ENCODE measurements around the gene DNAH10. TPM values are rescaled to one million over a fixed set of nuclear protein-coding genes. Genes with fewer than 3 reads are reported as not detected.

The DNAH10 gene
- total RNA-seq, 1 donor from 2014 or later = 0.04 TPM

DNA sequence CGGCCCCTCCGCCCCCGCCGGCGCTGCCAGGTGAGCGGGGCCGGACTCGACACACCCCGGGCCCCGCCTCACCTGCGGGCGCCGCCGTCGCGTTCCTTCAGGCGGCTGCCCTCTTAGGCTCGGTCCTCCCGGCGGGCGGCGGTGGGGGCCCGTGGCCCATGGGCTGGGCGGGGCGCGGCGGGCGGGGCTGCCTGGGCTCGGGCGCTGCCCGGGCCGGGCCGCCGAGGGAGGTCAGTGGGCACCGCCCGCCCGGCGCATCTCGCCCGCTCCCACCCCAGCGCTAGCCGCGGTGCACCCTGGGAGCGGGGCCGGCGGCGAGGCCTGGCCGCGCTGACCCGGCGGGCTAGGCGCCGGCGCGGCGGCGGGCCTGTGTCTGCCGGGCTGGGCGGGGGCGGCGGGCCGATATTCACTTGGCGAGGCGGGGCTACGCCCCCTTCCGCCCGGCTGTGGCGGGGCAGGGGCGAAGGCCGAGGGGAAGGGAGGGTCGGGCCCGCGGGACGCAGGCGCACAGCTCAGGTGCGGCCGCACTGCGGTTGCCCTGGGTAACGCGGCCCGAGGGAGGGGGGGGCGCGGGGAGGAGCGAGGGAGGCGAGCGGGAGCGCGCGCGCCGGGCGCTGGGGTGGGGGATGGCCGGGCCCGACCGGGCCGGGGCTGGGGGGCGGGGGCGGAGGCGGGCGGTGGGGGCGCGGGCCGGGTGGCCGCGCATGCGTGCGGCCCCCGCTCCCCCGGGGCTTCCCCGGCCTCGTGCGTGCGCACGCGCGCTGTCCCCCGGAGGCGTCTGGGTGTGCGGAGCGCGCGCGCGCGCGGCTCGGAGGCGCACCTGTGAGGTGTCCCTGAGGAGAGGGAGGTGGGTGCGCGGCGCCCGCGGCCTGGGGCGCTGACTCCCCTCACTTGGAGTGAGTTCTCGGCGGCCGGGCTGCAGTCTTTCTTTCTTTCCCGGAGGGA lies 210.6 kb downstream of the DNAH10 start, which contains the start of the genes CCDC92 and ZNF664:
CCDC92 (minus strand) TSS at position 375 of the 945 bp plus-strand sequence. CDS start 28,526 bp downstream, outside the sequence.
ZNF664 (plus strand) TSS at position 759 of the 945 bp plus-strand sequence. CDS start 38,930 bp downstream, outside the sequence.
- Histone ChIP-seq H3K4me3 (ENCODE audit: low read depth, low read length) (peak within 1 kb of the TSS; percentile 86), H3K36me3 (ENCODE audit: control insufficient read depth, insufficient read depth, low read length) (no peaks in the 10 kb centered on the region), H3K27me3 (ENCODE audit: control insufficient read depth, insufficient read depth, low read length) (no peaks in the 10 kb centered on the region)
- TF ChIP-seq, protein P1, sequence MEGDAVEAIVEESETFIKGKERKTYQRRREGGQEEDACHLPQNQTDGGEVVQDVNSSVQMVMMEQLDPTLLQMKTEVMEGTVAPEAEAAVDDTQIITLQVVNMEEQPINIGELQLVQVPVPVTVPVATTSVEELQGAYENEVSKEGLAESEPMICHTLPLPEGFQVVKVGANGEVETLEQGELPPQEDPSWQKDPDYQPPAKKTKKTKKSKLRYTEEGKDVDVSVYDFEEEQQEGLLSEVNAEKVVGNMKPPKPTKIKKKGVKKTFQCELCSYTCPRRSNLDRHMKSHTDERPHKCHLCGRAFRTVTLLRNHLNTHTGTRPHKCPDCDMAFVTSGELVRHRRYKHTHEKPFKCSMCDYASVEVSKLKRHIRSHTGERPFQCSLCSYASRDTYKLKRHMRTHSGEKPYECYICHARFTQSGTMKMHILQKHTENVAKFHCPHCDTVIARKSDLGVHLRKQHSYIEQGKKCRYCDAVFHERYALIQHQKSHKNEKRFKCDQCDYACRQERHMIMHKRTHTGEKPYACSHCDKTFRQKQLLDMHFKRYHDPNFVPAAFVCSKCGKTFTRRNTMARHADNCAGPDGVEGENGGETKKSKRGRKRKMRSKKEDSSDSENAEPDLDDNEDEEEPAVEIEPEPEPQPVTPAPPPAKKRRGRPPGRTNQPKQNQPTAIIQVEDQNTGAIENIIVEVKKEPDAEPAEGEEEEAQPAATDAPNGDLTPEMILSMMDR (IDR thresholded peaks at IDR 0.05; ENCODE audit: insufficient read depth, low read length, poor library complexity, severe bottlenecking) = peak; percentile 4
- no peak for DNase-seq (ENCODE audit: low read depth)

DNA sequence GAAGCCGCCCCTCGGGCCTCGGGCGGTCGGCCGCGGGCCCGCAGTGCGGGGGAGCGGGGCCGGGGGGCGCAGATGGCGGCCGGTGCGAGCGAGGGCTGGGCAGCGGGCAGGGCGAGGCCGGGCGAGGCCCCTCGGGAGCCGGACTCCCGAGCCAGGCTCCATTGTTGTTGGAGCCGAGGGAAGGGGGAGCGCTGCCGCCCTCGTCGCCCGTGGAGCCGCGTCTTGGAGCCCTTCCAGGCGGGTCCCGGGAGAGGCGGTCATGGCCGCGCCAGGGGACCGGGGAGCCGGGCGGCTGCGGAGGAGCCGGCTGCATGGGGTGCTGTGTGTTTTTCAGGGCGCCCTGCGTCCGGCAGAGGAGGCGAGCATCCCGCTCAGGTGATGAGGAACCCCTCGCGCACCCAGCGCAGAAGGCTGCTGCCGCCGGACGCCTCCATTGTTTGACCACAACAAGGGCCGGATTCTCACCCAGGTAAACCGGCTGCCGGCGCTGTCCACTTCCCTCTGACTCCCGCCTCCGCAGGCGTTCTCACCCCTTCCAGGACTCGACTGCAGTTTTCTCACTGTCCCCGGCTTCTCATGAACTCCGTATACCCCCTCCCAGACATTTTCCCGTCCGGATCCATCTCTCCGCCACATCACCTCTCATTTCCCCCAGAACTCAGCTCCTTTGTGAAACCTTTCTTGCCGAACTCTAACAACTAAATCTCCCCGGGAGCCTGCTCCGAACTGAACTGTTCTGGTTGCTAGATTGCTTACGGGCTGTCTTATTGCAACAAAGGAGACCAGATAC lies 211.6 kb downstream of the DNAH10 start:
- Histone ChIP-seq H3K4me3 (ENCODE audit: low read depth, low read length) (peak overlapping the region; percentile 64), H3K27me3 (ENCODE audit: control insufficient read depth, insufficient read depth, low read length) (no peaks in the 10 kb centered on the region), H3K36me3 (ENCODE audit: control insufficient read depth, insufficient read depth, low read length) (no peaks in the 10 kb centered on the region)
- no peak for DNase-seq (ENCODE audit: low read depth)
- TF ChIP-seq, protein P1 (IDR thresholded peaks at IDR 0.05; ENCODE audit: insufficient read depth, low read length, poor library complexity, severe bottlenecking) = peak; percentile 1

DNA sequence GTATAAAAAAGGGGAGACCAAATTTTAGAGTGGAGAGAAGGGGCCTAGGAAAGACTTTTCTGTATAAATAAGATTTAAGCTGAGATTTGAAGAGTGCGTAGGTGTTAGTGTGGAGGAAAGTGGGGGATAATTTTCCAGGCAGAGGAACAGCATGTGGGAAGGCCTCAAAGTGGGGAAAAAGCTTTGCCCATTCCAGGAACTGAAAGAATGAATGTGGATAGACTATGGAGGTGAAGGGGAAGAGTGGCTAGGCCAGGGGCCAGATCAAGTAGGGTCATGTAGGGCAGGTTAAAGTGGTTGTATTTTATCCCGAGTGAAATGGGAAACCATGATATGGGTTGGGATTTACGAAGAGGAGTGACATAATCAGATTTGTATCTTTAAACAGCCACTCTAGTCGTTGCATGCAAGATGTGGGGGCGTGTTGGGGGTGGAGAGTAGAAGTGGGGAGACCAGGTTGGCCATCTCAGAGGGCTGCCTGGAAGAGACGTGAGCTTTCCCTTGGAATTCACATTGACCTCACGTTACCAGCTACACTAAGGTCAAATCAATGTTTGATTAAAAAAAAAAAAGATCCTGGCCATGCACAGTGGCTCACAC lies 214.2 kb downstream of the DNAH10 start:
- H3K4me3 ChIP-seq (ENCODE audit: low read depth, low read length) = no peak overlapping the region
- no peaks in the 10 kb centered on the region for H3K27me3 ChIP-seq (ENCODE audit: control insufficient read depth, insufficient read depth, low read length)
- TF ChIP-seq, protein P1 (IDR thresholded peaks at IDR 0.05; ENCODE audit: insufficient read depth, low read length, poor library complexity, severe bottlenecking) = no peak
- DNase-seq (ENCODE audit: low read depth) = no peak
- no peaks in the 10 kb centered on the region for H3K36me3 ChIP-seq (ENCODE audit: control insufficient read depth, insufficient read depth, low read length)

DNA sequence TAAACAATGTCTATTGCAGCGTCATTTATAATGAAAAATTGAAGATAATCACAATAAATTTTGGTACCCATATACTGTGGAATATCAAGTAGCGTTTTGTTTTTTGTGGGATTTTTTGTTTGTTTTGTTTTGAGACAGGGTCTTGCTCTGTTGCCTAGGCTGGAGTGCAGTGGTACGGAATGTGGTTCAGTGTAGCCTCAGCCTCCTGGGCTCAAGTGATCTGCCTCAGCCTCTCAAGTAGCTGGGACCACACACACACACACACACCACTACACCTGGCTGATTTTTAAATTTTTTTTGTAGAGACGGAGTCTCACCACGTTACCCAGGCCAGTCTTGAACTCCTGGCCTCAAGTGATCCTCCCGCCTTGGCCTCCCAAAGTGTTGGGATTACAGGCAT lies 217.5 kb downstream of the DNAH10 start:
- TF ChIP-seq, protein P1 (IDR thresholded peaks at IDR 0.05; ENCODE audit: insufficient read depth, low read length, poor library complexity, severe bottlenecking) = no peak
- Histone ChIP-seq H3K27me3 (ENCODE audit: control insufficient read depth, insufficient read depth, low read length) (no peaks in the 10 kb centered on the region), H3K36me3 (ENCODE audit: control insufficient read depth, insufficient read depth, low read length) (no peaks in the 10 kb centered on the region), H3K4me3 (ENCODE audit: low read depth, low read length) (no peak overlapping the region)
- no peak for DNase-seq (ENCODE audit: low read depth)

DNA sequence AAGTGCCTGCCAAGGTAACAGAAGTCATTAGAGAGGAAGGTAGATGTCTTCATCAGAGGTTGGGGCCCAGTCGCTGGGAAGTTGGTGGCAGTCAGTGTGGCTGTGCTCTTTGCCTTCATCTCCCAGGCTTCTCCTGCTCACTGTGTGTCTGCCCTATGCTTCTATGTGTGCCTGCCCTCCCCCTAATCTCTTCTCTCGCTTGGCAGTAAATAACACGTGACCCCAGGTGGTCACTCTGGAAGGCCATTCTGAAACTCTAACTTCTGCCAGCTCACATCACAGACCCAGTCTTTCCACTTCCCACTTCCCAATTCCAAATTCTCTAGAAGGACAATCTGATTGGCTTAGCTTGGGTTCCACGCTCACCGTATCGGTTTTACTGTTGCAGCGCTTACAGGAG lies 220.2 kb downstream of the DNAH10 start:
- TF ChIP-seq, protein P1 (IDR thresholded peaks at IDR 0.05; ENCODE audit: insufficient read depth, low read length, poor library complexity, severe bottlenecking) = no peak
- H3K27me3 ChIP-seq (ENCODE audit: control insufficient read depth, insufficient read depth, low read length) = no peaks in the 10 kb centered on the region
- H3K4me3 ChIP-seq (ENCODE audit: low read depth, low read length) = no peak overlapping the region
- no peaks in the 10 kb centered on the region for H3K36me3 ChIP-seq (ENCODE audit: control insufficient read depth, insufficient read depth, low read length)
- DNase-seq (ENCODE audit: low read depth) = no peak

Data from kidney epithelial cell (primary cell).